ENCODE data around the gene SPRY4. TPM values are rescaled to one million over a fixed set of nuclear protein-coding genes. Genes with fewer than 3 reads are reported as not detected.
A peak's percentile ranks its signal among the peaks of the same experiment; 100 is the strongest.
"Not testable (repeated sequence)": the region's sequence is repeated elsewhere in the genome, so short reads cannot be mapped to it uniquely, and the experiment has no call there.

SPRY4 gene
- total and polyA plus RNA-seq, 12 donors: 12.1 to 66.1 (median 30.3) TPM

GRCh38 chr5:142301540-142301939 is 23.3 kb downstream of the SPRY4 start:
- H3K27me3 ChIP-seq: no peaks in the 10 kb centered on the region
- no peaks in the 10 kb centered on the region for H3K36me3 ChIP-seq (replicated peaks in 1 of 2)
- 64 to 80% (median 70%) methylated on average over 4 of the region's 4 CpGs for WGBS, 4 donors
- H3K9me3 ChIP-seq (replicated peaks in 1 of 3): no peaks in the 10 kb centered on the region
- TF ChIP-seq CTCF (IDR thresholded peaks at IDR 0.05): no peak
- no peak for TF ChIP-seq POLR2A (IDR thresholded peaks at IDR 0.05)
- peaks cover 2 to 10% of the 10 kb centered on the region in 2 donors for H3K4me1 ChIP-seq (replicated peaks in 1 of 2)
- H3K27ac ChIP-seq: no peak overlapping the region
- no peak overlapping the region for H3K4me3 ChIP-seq
- intact Hi-C loops (cut with DNase I): no loop called here
- DNase-seq: no peak

GRCh38 chr5:142300677-142301076 is 24.1 kb downstream of the SPRY4 start:
- intact Hi-C loops (cut with DNase I): no loop called here
- 97 to 99% (median 99%) methylated on average over 8 of the region's 8 CpGs for WGBS, 4 donors

GRCh38 chr5:142298789-142299188 is 26.0 kb downstream of the SPRY4 start:
- no peak overlapping the region for H3K4me3 ChIP-seq
- H3K4me1 ChIP-seq (replicated peaks in 1 of 2): peaks cover 4 to 20% of the 10 kb centered on the region in 2 donors
- H3K27ac ChIP-seq: no peak overlapping the region
- intact Hi-C loops (cut with DNase I): no loop called here
- no peak for DNase-seq
- 82 to 89% (median 83%) methylated on average over 6 of the region's 6 CpGs for WGBS, 4 donors
- no peaks in the 10 kb centered on the region for H3K36me3 ChIP-seq (replicated peaks in 1 of 2)
- TF ChIP-seq CTCF (IDR thresholded peaks at IDR 0.05) (no peak), POLR2A (IDR thresholded peaks at IDR 0.05) (no peak)
- no peaks in the 10 kb centered on the region for H3K27me3 ChIP-seq
- no peaks in the 10 kb centered on the region for H3K9me3 ChIP-seq (replicated peaks in 1 of 3)

More at GRCh38 chr5:142300677-142301076, 24.1 kb downstream of the SPRY4 start:
- H3K27me3 ChIP-seq: no peaks in the 10 kb centered on the region
- no peak overlapping the region for H3K27ac ChIP-seq
- no peak overlapping the region for H3K4me3 ChIP-seq
- no peaks in the 10 kb centered on the region for H3K9me3 ChIP-seq (replicated peaks in 1 of 3)
- no peak for DNase-seq
- H3K36me3 ChIP-seq (replicated peaks in 1 of 2): no peaks in the 10 kb centered on the region
- TF ChIP-seq POLR2A (IDR thresholded peaks at IDR 0.05) (no peak), CTCF (IDR thresholded peaks at IDR 0.05) (no peak)
- H3K4me1 ChIP-seq (replicated peaks in 1 of 2): peaks cover 4 to 19% of the 10 kb centered on the region in 2 donors

- H3K4me1 ChIP-seq (replicated peaks in 1 of 2): peaks cover 4 to 20% of the 10 kb centered on the region in 2 donors
- H3K4me3 ChIP-seq; H3K36me3 ChIP-seq (replicated peaks in 1 of 2); DNase-seq; intact Hi-C loops (cut with DNase I); H3K9me3 ChIP-seq (replicated peaks in 1 of 3); H3K27me3 ChIP-seq: not testable (repeated sequence)
- H3K27ac ChIP-seq: peak overlapping the region in 1 of 5 donors; percentile 69
- 95 to 98% (median 96%) methylated on average over 5 of the region's 5 CpGs for WGBS, 4 donors
Measured at GRCh38 chr5:142297786-142298185, 27.0 kb downstream of the SPRY4 start.

- H3K27ac ChIP-seq: peak overlapping the region in 3 of 5 donors; percentile 1 to 69 (median 35)
- TF ChIP-seq CTCF (IDR thresholded peaks at IDR 0.05) (no peak), POLR2A (IDR thresholded peaks at IDR 0.05) (no peak)
- intact Hi-C loops (cut with DNase I): no loop called here
- no peaks in the 10 kb centered on the region for H3K27me3 ChIP-seq
- no peaks in the 10 kb centered on the region for H3K9me3 ChIP-seq (replicated peaks in 1 of 3)
- no peak overlapping the region for H3K4me3 ChIP-seq
- WGBS, 4 donors: 53 to 58% (median 56%) methylated on average over 7 of the region's 7 CpGs
- no peaks in the 10 kb centered on the region for H3K36me3 ChIP-seq (replicated peaks in 1 of 2)
- H3K4me1 ChIP-seq (replicated peaks in 1 of 2): peaks cover 4 to 20% of the 10 kb centered on the region in 2 donors
- peak in 4 of 7 donors; percentile 17 to 72 (median 44) for DNase-seq
Measured at GRCh38 chr5:142296914-142297417, 27.9 kb downstream of the SPRY4 start.

All from adrenal gland (tissue), 12 donors.